Measurements from ENCODE around the gene VSTM2B.

The VSTM2B gene

GRCh38 chr19:29529646-29530539 lies 4.1 kb downstream of the VSTM2B start:
- TF ChIP-seq, protein P1, sequence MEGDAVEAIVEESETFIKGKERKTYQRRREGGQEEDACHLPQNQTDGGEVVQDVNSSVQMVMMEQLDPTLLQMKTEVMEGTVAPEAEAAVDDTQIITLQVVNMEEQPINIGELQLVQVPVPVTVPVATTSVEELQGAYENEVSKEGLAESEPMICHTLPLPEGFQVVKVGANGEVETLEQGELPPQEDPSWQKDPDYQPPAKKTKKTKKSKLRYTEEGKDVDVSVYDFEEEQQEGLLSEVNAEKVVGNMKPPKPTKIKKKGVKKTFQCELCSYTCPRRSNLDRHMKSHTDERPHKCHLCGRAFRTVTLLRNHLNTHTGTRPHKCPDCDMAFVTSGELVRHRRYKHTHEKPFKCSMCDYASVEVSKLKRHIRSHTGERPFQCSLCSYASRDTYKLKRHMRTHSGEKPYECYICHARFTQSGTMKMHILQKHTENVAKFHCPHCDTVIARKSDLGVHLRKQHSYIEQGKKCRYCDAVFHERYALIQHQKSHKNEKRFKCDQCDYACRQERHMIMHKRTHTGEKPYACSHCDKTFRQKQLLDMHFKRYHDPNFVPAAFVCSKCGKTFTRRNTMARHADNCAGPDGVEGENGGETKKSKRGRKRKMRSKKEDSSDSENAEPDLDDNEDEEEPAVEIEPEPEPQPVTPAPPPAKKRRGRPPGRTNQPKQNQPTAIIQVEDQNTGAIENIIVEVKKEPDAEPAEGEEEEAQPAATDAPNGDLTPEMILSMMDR (IDR thresholded peaks at IDR 0.05) = no peak

GRCh38 chr19:29530540-29531457 lies 5.0 kb downstream of the VSTM2B start:
- TF ChIP-seq, protein P1 (IDR thresholded peaks at IDR 0.05) = no peak

DNA sequence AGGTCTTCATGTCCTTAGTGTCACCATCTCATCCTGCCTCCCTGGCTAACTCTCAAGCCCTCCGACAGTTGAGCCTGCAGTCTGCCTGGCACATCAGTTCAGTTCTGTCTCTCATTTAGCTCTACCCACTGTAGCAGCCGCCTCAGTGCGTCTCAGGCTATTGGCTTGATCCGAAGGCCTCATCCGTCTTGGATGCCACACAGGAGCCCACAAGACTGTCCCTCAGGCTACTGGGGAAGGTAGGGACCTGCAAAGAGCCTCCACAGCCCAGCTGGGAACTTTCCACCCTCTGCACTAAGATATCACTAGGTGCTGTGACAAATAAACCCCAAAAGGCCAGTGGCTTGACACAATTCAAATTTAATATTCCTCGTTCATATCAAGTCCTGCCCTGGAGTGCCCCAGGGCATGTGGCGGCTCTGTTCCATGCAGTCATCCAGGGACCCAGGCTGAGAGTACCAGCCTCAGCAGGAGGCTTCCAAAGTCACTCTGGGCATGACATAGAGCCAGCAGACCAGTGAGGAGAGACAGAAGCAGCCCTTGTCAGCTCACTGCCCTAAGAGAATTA lies 5.7 kb downstream of the VSTM2B start:
- TF ChIP-seq, protein P1 (IDR thresholded peaks at IDR 0.05) = no peak

DNA sequence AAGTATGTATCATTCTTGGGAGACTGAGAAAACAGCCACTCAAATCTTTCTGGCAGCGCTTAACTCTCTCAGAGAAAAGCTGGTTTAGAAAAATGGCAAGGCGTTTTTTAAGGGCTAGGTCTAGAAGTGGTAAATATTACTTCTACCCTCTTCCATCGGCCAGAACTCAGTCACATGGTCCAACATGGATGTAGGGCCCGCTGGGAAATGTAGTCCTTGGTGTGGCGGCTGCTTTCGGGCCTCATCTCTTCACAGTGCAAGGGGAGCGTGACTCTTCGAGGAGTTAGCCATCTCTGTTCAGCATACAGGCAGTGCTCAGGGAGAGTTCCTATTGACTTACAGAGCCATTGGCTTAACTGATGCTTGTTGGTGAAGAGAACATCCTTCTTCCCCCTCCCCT lies 6.3 kb downstream of the VSTM2B start:
- TF ChIP-seq, protein P1 (IDR thresholded peaks at IDR 0.05) = no peak

DNA sequence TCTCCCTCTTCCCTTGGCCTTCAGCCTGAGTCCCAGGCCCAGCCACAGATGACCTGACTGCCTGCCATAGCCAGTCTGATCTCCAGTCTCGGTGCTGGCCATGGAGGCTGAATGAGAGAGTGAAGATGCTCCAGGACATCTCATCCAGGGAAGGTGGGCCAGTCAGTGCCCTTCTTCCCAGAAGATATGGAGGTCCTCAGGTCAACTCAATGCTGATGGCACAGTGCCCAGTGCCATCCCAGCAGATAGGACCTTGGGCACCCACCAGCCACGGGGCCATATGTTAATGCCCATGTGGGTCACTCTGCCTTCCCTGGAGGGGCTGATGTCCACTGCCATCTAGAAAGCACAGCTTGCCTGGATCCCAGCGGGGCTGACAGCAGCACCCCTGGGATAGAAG lies 7.2 kb downstream of the VSTM2B start:
- TF ChIP-seq, protein P1 (IDR thresholded peaks at IDR 0.05) = no peak

DNA sequence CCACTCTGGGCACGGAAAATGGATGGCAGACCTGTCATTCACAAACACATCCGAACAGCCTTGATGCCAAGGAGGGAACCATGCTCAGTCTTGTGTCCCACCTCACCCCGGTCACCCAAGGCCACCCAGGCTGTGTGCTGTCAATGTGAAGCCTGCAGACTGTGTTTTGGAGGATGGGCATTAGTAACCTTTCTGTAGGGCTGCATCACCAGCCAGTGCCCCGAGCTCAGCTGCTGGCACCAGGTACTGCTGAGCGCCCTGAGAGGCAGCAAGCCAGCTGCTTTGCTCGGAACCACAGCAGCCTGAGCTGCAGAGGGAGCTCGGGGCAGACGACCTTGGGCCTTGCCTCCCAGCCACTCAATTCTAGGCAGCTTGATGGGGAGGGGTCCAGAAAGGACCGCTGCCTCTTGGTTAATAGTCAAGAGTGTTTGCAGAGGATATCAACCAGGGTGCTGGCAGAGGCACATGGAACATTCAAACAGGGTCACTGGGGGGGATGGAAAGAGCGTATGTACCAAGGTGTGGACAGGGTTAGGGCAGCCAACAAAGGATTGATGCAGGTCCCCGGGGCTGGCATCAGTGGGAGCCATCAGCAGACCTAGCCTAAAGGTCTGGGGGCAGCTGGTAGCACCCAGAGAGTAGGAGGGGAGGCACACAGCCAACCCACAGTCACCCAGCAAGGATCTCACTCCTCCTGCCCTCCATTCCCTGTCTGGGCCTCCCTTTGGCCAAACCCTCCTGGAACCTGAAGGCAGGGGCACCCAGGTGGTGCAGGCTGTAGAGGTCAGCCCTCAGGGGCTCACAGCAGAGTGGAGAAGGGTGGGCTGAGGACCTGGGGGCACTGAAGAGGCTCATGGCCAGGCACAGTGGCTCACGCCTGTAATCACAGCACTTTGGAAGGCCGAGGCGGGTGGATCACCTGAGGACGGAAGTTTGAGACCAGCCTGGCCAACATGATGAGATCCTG lies 8.1 kb downstream of the VSTM2B start:
- TF ChIP-seq, protein P1 (IDR thresholded peaks at IDR 0.05) = no peak

Data from LNCAP (cell line).